Iris pigment epithelial cell (primary cell): ENCODE data around the gene OTOGL.
A peak's percentile ranks its signal among the peaks of the same experiment; 100 is the strongest.
"Not testable (repeated sequence)": the region's sequence is repeated elsewhere in the genome, so short reads cannot be mapped to it uniquely, and the experiment has no call there.

Experiments
- DNase-seq: peaks from one replicate; pipeline ENCODE4 v3.0.0-alpha.2; 2011; ENCODE audit warnings: low read depth

Gene OTOGL

DNA sequence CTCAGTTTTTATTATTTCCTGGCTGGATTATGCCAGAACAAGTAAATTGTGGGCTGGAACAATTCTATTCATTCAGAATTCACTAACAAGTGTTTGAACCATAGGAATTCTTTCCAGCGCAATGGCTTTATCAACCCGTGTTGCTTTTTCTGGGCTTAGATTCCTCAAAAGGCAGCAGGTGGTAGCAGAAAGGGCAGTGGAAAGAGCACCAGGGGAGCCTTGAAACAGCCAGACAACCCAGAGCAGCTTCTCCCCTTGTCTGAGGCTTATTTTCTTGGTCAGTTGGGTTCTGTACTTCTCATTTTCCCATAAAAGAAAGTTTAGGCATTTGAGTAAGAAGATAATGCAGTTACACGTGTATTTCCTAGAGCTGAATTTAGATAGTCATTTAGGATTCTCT, 130.7 kb downstream of the OTOGL start:
- peak; percentile 25 for DNase-seq

DNA sequence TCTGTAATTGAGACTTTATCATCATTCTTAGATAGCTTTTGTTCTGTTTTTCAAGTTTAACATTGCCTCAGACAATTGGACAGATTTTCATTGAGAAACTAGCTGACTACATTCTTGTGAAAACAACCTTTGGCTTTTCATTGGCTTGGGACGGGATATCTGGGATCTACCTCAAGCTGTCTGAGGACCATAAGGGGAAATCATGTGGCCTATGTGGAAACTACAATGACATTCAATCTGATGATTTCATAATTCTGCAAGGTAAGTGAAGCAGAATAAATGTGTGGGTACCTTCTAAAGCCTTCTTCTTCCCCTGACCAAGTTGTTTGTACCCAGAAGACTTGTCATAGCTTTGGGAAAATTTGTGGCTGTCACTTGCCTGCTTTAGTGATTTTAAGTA, 133.5 kb downstream of the OTOGL start:
- peak; percentile 6 for DNase-seq

DNA sequence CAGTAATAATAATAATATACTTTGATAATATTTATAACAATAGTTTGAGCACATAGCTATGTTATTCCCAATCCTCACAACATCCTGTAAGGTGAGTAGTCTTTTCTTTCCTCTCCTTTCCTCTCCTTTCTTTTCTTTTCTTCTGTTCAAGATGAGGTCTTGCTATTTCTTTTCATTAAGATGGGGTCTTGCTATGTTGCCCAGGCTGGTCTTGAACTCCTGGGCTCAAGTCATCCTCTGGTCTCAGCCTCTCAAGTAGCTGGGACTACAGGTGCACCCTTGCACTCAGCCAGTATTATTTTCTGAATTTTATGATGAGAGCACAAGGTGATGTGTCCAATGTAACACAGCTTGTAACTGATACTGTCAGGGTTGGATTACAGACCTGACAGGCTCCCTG, 134.6 kb downstream of the OTOGL start:
- no peak for DNase-seq

GRCh38 chr12:80234667-80235066, 135.3 kb downstream of the OTOGL start:
- no peak for DNase-seq

DNA sequence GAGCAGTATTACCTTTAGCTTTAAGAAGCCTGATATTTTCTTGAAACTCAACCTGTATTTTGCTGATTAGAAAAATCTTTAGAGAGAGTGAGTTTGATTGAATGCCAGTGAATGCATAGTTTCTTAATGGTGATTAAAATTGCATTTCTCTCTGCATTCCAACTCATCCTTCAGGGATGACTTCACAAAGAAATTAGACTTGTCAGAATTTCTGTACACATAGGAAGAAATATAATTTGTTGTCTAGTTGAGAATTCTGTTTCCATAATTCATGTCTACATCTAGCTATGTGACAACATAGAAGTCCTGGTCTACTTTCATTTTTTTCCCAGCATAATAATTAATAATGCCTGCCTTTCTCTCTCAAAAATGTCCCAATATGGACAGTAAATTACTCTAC, 136.6 kb downstream of the OTOGL start:
- no peak for DNase-seq

DNA sequence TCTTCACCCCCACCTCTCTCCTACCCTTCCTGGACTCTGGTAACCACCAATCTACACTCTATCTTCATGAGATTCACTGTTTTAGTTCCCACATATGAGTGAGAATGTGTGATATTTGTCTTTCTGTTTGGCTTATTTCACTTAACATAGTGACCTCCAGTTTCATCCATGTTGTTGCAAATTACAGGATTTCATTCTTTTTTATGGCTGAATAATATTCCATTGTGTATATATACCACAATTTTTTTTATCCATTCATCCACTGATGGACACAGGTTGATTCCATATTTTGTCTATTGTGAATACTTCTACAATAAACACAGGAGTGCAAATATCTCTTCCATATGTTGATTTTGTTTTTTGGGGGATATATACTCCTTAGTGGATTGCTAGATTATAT, 140.5 kb downstream of the OTOGL start:
- DNase-seq: no peak

DNA sequence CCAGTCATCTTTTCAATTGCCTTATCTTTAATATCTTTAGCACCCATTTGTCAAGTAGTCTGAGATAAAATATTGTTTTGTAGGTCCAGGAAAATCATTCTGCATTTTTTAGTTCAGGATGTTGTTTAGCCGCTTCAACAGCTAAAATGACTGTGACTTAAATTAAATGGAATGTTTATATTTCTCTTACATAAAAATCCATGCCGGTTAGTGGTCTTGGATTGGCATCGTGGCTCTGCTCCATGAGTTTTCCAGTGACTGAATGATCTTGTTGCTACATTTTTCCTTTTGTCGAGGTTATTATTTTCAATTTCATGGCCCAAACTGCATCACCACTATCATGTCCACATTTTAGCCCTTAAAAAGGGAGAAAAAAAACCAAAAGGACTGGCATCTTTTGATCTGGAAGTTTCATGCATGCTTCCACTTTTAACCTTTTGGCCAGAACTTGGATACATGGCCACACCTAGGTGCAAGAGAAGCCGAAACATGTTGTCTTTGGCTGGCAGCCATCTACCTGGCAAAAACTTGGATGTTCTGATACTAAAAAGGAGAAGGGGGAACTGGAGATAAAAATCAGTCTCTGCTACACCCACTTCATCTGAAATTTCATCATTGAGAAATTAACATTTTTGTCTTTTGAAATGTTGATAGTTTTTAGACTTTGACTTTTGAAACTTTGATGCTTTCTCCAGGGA, 142.4 kb downstream of the OTOGL start:
- peak; percentile 40 for DNase-seq

DNA sequence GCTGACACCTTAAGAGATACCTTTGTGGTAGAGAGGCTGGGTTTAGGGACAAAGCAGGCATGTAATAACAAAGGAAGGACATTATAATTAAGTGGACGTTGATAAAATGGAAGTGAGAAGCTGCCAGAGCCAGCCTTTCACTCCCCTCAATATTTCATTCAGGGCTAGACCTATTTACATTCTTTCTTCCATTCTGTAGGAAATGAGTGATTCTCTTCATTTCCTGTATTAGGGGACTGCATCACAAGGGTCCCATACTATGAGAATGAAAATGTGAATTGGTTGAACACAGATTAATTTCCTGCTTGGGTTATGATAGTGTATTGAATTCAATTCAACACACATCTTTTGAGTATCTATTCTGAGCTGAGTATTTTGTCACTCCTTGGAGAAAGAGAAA, 143.0 kb downstream of the OTOGL start:
- no peak for DNase-seq

DNA sequence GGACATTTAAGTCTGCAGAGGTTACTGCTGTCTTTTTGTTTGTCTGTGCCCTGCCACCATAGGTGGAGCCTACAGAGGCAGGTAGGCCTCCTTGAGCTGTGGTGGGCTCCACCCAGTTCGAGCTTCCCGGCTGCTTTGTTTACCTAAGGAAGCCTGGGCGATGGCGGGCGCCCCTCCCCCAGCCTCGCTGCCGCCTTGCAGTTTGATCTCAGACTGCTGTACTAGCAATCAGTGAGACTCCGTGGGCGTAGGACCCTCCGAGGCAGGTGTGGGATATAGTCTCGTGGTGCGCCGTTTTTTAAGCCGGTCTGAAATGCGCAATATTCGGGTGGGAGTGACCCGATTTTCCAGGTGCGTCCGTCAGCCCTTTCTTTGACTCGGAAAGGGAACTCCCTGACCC, 150.2 kb downstream of the OTOGL start:
- not testable (repeated sequence) for DNase-seq

GRCh38 chr12:80257920-80258319, 158.6 kb downstream of the OTOGL start:
- DNase-seq: no peak

DNA sequence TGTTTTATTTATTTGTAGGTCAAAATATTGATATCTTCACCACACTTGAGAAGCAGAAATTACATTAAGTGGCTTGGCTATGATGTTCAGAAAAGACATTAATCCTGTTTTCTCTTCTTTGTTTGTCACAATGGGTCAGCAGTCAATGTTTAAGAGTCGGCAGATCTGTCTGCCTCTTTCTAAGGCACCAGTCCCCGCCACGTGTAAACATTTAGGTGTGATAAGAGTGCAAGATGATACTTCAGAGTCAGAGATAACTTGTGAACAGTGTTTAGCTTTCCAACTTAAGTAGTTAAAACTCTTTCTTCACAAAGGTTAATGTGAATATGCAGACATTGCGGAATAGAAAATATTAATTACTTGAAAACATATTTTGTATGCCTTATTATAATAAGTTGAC, 160.9 kb downstream of the OTOGL start:
- no peak for DNase-seq

DNA sequence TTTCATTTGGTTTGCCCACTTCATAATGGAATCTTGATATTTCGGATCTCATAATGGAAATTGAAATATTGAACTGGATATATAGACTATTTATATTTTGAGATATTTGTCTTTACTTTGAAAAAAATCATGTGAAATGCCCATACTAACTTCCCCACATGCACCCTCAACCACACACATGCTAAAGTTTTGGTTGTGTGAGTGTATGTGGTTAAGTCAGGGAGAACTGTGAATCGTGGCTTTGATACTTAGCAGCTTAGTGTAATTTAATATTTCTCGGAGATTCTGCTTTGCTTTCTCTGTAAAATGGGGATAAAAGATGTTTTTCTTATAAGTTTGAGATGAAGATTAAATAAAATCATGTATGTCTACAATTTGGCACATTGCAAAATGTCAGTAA, 162.1 kb downstream of the OTOGL start:
- DNase-seq: no peak

GRCh38 chr12:80262346-80262745, 163.0 kb downstream of the OTOGL start:
- no peak for DNase-seq

DNA sequence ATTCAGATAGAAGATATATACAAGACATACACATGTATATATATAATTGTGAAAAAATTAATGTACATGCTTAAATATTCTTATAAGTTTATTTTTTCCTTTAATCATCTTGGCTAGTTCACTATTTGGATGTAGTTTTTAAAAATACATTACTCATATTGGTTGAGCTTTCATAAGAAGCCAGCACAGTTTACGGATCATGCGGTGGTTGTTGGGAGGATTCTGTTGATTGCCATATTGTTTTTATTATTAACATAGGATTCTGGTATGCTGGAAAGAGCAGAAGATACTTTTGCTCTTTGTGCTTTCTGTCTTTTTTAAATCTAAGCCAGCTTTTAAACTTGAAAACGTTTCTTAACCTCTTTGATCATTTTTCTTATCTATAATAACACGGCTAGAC, 163.4 kb downstream of the OTOGL start:
- no peak for DNase-seq

- no peak for DNase-seq
Measured at GRCh38 chr12:80264386-80264785, 165.0 kb downstream of the OTOGL start.

DNA sequence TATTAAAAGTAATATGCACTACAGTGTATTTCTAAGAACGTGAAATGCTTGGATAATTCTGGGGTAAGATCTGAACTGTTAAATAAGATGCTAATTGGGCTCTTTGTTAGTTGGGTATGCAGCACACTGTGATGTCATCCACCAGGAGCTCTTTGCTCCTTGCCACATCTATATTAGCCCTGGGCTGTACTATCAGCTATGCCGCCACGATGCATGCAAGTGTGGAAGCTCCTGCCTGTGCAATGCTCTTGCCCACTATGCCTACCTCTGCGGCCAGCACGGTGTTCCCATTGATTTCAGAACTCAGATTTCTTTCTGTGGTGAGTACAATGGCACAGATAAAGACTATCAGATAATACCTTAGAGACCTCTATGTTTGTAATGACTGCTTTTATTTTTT, 165.6 kb downstream of the OTOGL start:
- DNase-seq: no peak

GRCh38 chr12:80268924-80269749, 169.8 kb downstream of the OTOGL start:
- peak; percentile 88 for DNase-seq

- DNase-seq: peak; percentile 53
Measured at GRCh38 chr12:80269803-80270552, 170.6 kb downstream of the OTOGL start.

- no peak for DNase-seq
Measured at GRCh38 chr12:80271780-80272179, 172.4 kb downstream of the OTOGL start.

- DNase-seq: no peak
Measured at GRCh38 chr12:80272387-80272915, 173.1 kb downstream of the OTOGL start.

GRCh38 chr12:80273144-80273543, 173.8 kb downstream of the OTOGL start:
- no peak for DNase-seq

- no peak for DNase-seq
Measured at GRCh38 chr12:80277732-80278131, 178.4 kb downstream of the OTOGL start.

DNA sequence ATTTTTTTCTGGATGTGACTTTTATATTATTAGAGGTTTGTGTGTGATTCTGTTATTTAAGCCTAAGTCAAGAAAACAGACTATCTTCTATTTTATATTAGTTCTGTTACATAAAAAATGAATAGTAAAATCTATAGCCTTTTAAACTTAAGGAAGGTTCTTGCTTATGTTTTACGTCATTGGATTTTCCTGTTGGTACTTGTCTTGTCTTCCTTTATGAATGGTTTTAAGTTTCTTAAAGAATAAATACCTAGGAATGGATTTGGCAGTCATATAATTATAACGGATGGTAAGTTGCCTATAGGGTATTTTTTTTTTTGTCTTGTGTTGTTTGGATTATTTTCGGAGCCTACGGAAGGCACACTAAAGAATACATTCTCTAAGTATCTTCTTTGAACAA, 182.9 kb downstream of the OTOGL start:
- DNase-seq: no peak
